IMR-90 (cell line): Measurements from ENCODE around the gene RPTOR. TPM values are rescaled to one million over a fixed set of nuclear protein-coding genes. Genes with fewer than 3 reads are reported as not detected.

ENCODE experiments used
- ATAC-seq: fragments of 200-7000 bp; cut with Tn5 transposase; 2 replicates; pipeline ENCODE4 v1.9.1; 2020; ENCODE audit warnings: low read depth, mild to moderate bottlenecking, moderate library complexity
- BruUV-seq: library from RNA; stranded (reverse); fragments of 400-500 nt; replicated peaks from 2 replicates; lab custom pipeline; 2021; lab: Mats Ljungman, UMichigan
- CTCF ChIA-PET: fragments of 300-600 bp; formaldehyde crosslinking; extraction: SDS; loops from one replicate; lab custom pipeline; 2021; ENCODE audit warnings: antibody characterized with exemption; lab: Yijun Ruan, JAX
- POLR2A ChIA-PET: fragments of 300-600 bp; sonication (Branson Sonifier 250); formaldehyde crosslinking; loops from one replicate; lab custom pipeline; 2022; ENCODE audit warnings: antibody characterized with exemption; ENCODE audit not compliant: unreplicated experiment; lab: Charles Lee
- DNase-seq: peaks from one replicate; pipeline ENCODE4 v3.0.0; 2013
- H2AFZ ChIP-seq: replicated peaks from 2 replicates; pipeline ENCODE3; 2013; ENCODE audit warnings: low read length, mild to moderate bottlenecking; ENCODE audit not compliant: poor library complexity
- H2AK5ac ChIP-seq: 2 replicates; pipeline ENCODE4 v1.6.1; 2013; ENCODE audit warnings: low read depth, low read length, inconsistent platforms
- H2AK9ac ChIP-seq: replicated peaks from 2 replicates; pipeline ENCODE3; 2013; ENCODE audit warnings: mild to moderate bottlenecking, low read depth, low read length, moderate library complexity; ENCODE audit not compliant: poor library complexity
- H2BK120ac ChIP-seq: 2 replicates; pipeline ENCODE4 v1.6.1; 2013; ENCODE audit warnings: low read depth, low read length, inconsistent platforms
- H2BK15ac ChIP-seq: 3 replicates; pipeline ENCODE4 v1.6.1; 2013; ENCODE audit warnings: low read depth, low read length, inconsistent platforms
- H2BK20ac ChIP-seq: 2 replicates; pipeline ENCODE4 v1.6.1; 2013; ENCODE audit warnings: low read depth, mild to moderate bottlenecking, inconsistent platforms, low read length, moderate library complexity
- H2BK5ac ChIP-seq: 2 replicates; pipeline ENCODE4 v1.6.1; 2013; ENCODE audit warnings: mild to moderate bottlenecking, low read depth, low read length, inconsistent platforms; ENCODE audit not compliant: poor library complexity, severe bottlenecking
- H3K14ac ChIP-seq: replicated peaks from 2 replicates; pipeline ENCODE4 v1.6.1; 2013; ENCODE audit warnings: low read depth, low read length, inconsistent platforms
- H3K18ac ChIP-seq: 2 replicates; pipeline ENCODE4 v1.6.1; 2013; ENCODE audit warnings: low read depth, low read length, control low read depth
- H3K23ac ChIP-seq: 2 replicates; pipeline ENCODE4 v1.6.1; 2013; ENCODE audit warnings: low read depth, low read length, inconsistent platforms
- H3K27ac ChIP-seq: 2 replicates; pipeline ENCODE4 v1.5.1; 2013; ENCODE audit warnings: mild to moderate bottlenecking, control low read depth, low read length; ENCODE audit not compliant: insufficient read depth
- H3K27me3 ChIP-seq: 2 replicates; pipeline ENCODE4 v1.6.1; 2013; ENCODE audit warnings: low read length; ENCODE audit not compliant: control insufficient read depth, insufficient read depth
- H3K36me3 ChIP-seq: 2 replicates; pipeline ENCODE4 v1.6.1; 2013; ENCODE audit warnings: low read length, mixed read lengths; ENCODE audit not compliant: control insufficient read depth, insufficient read depth
- H3K4ac ChIP-seq: 2 replicates; pipeline ENCODE4 v1.6.1; 2013; ENCODE audit warnings: low read depth, low read length, inconsistent platforms
- H3K4me1 ChIP-seq: 2 replicates; pipeline ENCODE4 v1.6.1; 2013; ENCODE audit warnings: low read length, mixed read lengths; ENCODE audit not compliant: control insufficient read depth, insufficient read depth
- H3K4me2 ChIP-seq: 2 replicates; pipeline ENCODE4 v1.6.1; 2013; ENCODE audit warnings: low read depth, mild to moderate bottlenecking, control low read depth, low read length, moderate library complexity
- H3K4me3 ChIP-seq: 2 replicates; pipeline ENCODE4 v1.5.1; 2013; ENCODE audit warnings: low read depth, mild to moderate bottlenecking, control low read depth, low read length, moderate library complexity; ENCODE audit not compliant: insufficient read depth
- H3K56ac ChIP-seq: 2 replicates; pipeline ENCODE4 v1.6.1; 2013; ENCODE audit warnings: low read length, inconsistent platforms; ENCODE audit not compliant: insufficient read depth; ENCODE audit errors: extremely low read depth
- H3K79me1 ChIP-seq, 2 experiments: 2 replicates each; pipeline ENCODE4 v1.6.1; 2013; ENCODE audit warnings: low read length in 2 of 2, inconsistent platforms in 1 of 2, low read depth in 1 of 2
- H3K9ac ChIP-seq: 2 replicates; pipeline ENCODE4 v1.6.1; 2013; ENCODE audit warnings: low read depth, low read length, control low read depth
- H3K9me1 ChIP-seq: 2 replicates; pipeline ENCODE4 v1.6.1; 2013; ENCODE audit warnings: low read length, inconsistent platforms; ENCODE audit not compliant: insufficient read depth
- H3K9me3 ChIP-seq: 2 replicates; pipeline ENCODE4 v1.6.1; 2013; ENCODE audit warnings: low read length; ENCODE audit not compliant: control insufficient read depth, insufficient read depth
- H4K20me1 ChIP-seq: 2 replicates; pipeline ENCODE4 v1.6.1; 2013; ENCODE audit warnings: low read length, inconsistent platforms; ENCODE audit not compliant: insufficient read depth
- H4K5ac ChIP-seq: 2 replicates; pipeline ENCODE4 v1.6.1; 2013; ENCODE audit warnings: mild to moderate bottlenecking, low read depth, low read length, control low read depth
- H4K8ac ChIP-seq, 2 experiments: 2 replicates each; pipeline ENCODE4 v1.6.1; 2013; ENCODE audit warnings: low read depth in 2 of 2, low read length in 2 of 2, control low read depth in 1 of 2, inconsistent platforms in 1 of 2
- H4K91ac ChIP-seq: 2 replicates; pipeline ENCODE4 v1.6.1; 2013; ENCODE audit warnings: low read depth, low read length, inconsistent platforms; ENCODE audit not compliant: insufficient read depth
- CEBPB ChIP-seq: IDR thresholded peaks from 2 replicates; pipeline ENCODE4 v1.6.1; 2012; ENCODE audit warnings: low read depth, low read length, improper control_type of control experiment
- FOS ChIP-seq: fragments of 150-350 bp; IDR thresholded peaks from 2 replicates; pipeline ENCODE4 v1.6.1; 2016; ENCODE audit warnings: low read depth, low read length
- MXI1 ChIP-seq: IDR thresholded peaks from 2 replicates; pipeline ENCODE4 v1.6.1; 2012; ENCODE audit warnings: low read depth, mild to moderate bottlenecking, low read length, moderate library complexity, borderline replicate concordance
- NFE2L2 ChIP-seq: fragments of 150-350 bp; IDR thresholded peaks from 2 replicates; pipeline ENCODE4 v1.6.1; 2016; ENCODE audit warnings: low read depth, mild to moderate bottlenecking, low read length
- RAD21 ChIP-seq: IDR thresholded peaks from 2 replicates; pipeline ENCODE4 v1.6.1; 2012; ENCODE audit warnings: low read length, improper control_type of control experiment
- SMC3 ChIP-seq: fragments of 150-350 bp; IDR thresholded peaks from 2 replicates; pipeline ENCODE4 v1.6.1; 2016; ENCODE audit warnings: low read depth, mild to moderate bottlenecking, antibody characterized with exemption, low read length, moderate library complexity
- WGBS, 2 experiments: methylation state at CpG; one replicate each; pipeline versions ENCODE4 v1.1.5 to v1.1.7; 2013; ENCODE audit warnings: missing lambda C conversion rate in 2 of 2; ENCODE audit not compliant: insufficient read length in 1 of 2; ENCODE audit errors: extremely low coverage in 2 of 2; 5-methylcytosine and 5-hydroxymethylcytosine counted together
- dilution Hi-C: fragments of 300-500 bp; cut with HindIII; formaldehyde crosslinking; loops from one replicate; pipeline ENCODE4 v1.14.3; 2018; ENCODE audit warnings: low sequenced_read_pairs; ENCODE audit not compliant: unreplicated experiment
- in situ Hi-C: fragments of 300-500 bp; cut with MboI; formaldehyde crosslinking; loops from 3 replicates; pipeline ENCODE4 v1.14.3; 2019; ENCODE audit warnings: low sequenced_read_pairs, inconsistent platforms, mixed read lengths
- intact Hi-C: fragments of 100-400 bp; cut with micrococcal nuclease; formaldehyde crosslinking; loops from 2 replicates; pipeline ENCODE4 v1.10.0; 2022
- polyA plus RNA-seq, 3 experiments: library from polyadenylated mRNA; depleted of rRNA; stranded (reverse); fragments of >200 nt; gene quantifications; 2 replicates each; pipeline ENCODE4 v1.2.3, GENCODE V29; 2012; ENCODE audit warnings: low replicate concordance in 1 of 3
- total RNA-seq: library from RNA; depleted of rRNA; stranded (reverse); fragments of >200 nt; gene quantifications from 2 replicates; pipeline ENCODE4 v1.2.3, GENCODE V29; 2012
- TF ChIP-seq, protein P1 (sequence below): fragments of 150-350 bp; IDR thresholded peaks from 2 replicates; pipeline ENCODE4 v1.6.1; 2016; ENCODE audit warnings: low read depth, mild to moderate bottlenecking, low read length, moderate library complexity, borderline replicate concordance
- TF ChIP-seq, protein P2 (sequence below): fragments of 150-350 bp; IDR thresholded peaks from 2 replicates; pipeline ENCODE4 v1.6.1; 2017; ENCODE audit warnings: mild to moderate bottlenecking, antibody characterized with exemption, low read length, low read depth
- TF ChIP-seq, protein P3 (sequence below): conservative IDR thresholded peaks from 2 replicates; pipeline ENCODE4 v1.5.1; 2012; ENCODE audit warnings: mild to moderate bottlenecking, low read depth, low read length, improper control_type of control experiment

Gene RPTOR
- total and polyA plus RNA-seq, 2 of the 4 experiments (the other 2 are of a cell fraction) = 10.8 to 14.7 TPM

DNA sequence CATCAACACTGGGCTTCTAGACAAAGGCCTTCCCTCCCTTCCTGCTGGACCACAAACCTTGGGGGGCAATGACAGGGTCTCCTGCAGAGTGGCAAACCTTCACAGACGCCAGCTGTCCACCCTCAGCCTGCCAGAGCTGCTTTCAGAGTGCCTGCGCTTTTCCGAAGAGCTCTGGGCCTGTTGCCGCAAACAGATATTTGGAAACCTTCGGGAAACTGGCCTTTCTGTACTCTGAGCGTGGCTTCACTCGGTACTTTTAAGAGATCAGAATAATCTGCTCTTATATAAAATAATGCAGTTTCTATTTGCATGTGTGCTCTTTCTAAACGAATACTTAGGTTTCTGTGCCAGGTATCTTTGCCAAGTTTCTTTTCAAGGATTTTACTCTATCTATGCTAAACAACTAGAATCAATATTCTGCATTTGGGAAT is 294.9 kb downstream of the RPTOR start:
- Histone ChIP-seq H3K4me3 (no peak overlapping the region), H3K56ac (no peak overlapping the region), H2BK15ac (no peak overlapping the region), H3K79me1 (peaks cover 0 to 11% of the 10 kb centered on the region in 2 experiments; a peak in 3 of 4 replicates), H3K4me1 (peaks cover 2% of the 10 kb centered on the region), H3K4ac (no peak overlapping the region), H4K91ac (no peak overlapping the region; the same call in 1 of the 2 replicates), H3K18ac (no peak overlapping the region), H3K9me3 (no peaks in the 10 kb centered on the region), H3K27me3 (no peaks in the 10 kb centered on the region), H2BK20ac (no peak overlapping the region), H3K23ac (no peak overlapping the region), H2BK120ac (no peak overlapping the region), H3K9me1 (peaks cover 6% of the 10 kb centered on the region), H3K9ac (no peak overlapping the region), H3K27ac (no peak overlapping the region), H4K5ac (no peak overlapping the region), H2AK5ac (no peak overlapping the region), H4K20me1 (no peaks in the 10 kb centered on the region), H3K36me3 (peaks cover 5% of the 10 kb centered on the region), H2AK9ac (no peak overlapping the region), H3K4me2 (no peak overlapping the region), H4K8ac (no peak overlapping the region), H3K14ac (no peak overlapping the region), H2AFZ (no peak overlapping the region), H2BK5ac (no peak overlapping the region)
- DNase-seq (no peak), ATAC-seq (no peak)
- CTCF ChIA-PET = no interaction called here
- no TSS peak for BruUV-seq
- dilution Hi-C loops (no loop called here), intact Hi-C loops (no loop called here), in situ Hi-C loops (no loop called here)
- TF ChIP-seq, protein P1, sequence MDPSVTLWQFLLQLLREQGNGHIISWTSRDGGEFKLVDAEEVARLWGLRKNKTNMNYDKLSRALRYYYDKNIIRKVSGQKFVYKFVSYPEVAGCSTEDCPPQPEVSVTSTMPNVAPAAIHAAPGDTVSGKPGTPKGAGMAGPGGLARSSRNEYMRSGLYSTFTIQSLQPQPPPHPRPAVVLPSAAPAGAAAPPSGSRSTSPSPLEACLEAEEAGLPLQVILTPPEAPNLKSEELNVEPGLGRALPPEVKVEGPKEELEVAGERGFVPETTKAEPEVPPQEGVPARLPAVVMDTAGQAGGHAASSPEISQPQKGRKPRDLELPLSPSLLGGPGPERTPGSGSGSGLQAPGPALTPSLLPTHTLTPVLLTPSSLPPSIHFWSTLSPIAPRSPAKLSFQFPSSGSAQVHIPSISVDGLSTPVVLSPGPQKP = no peak
- TF ChIP-seq, protein P2, sequence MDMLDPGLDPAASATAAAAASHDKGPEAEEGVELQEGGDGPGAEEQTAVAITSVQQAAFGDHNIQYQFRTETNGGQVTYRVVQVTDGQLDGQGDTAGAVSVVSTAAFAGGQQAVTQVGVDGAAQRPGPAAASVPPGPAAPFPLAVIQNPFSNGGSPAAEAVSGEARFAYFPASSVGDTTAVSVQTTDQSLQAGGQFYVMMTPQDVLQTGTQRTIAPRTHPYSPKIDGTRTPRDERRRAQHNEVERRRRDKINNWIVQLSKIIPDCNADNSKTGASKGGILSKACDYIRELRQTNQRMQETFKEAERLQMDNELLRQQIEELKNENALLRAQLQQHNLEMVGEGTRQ = no peak
- TF ChIP-seq, protein P3, sequence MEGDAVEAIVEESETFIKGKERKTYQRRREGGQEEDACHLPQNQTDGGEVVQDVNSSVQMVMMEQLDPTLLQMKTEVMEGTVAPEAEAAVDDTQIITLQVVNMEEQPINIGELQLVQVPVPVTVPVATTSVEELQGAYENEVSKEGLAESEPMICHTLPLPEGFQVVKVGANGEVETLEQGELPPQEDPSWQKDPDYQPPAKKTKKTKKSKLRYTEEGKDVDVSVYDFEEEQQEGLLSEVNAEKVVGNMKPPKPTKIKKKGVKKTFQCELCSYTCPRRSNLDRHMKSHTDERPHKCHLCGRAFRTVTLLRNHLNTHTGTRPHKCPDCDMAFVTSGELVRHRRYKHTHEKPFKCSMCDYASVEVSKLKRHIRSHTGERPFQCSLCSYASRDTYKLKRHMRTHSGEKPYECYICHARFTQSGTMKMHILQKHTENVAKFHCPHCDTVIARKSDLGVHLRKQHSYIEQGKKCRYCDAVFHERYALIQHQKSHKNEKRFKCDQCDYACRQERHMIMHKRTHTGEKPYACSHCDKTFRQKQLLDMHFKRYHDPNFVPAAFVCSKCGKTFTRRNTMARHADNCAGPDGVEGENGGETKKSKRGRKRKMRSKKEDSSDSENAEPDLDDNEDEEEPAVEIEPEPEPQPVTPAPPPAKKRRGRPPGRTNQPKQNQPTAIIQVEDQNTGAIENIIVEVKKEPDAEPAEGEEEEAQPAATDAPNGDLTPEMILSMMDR = no peak
- TF ChIP-seq NFE2L2 = no peak
- TF ChIP-seq CEBPB = no peak
- no peak for TF ChIP-seq FOS
- TF ChIP-seq MXI1 = no peak
- TF ChIP-seq SMC3 = no peak
- no peak for TF ChIP-seq RAD21
- POLR2A ChIA-PET = no interaction called here
- 70% methylated on average over 5 of the region's 8 CpGs; no CpG with 5 or more reads in 1 of the 2 experiments for WGBS, 2 experiments
